ENCODE results near the gene RNF167. TPM values are rescaled to one million over a fixed set of nuclear protein-coding genes. Genes with fewer than 3 reads are reported as not detected.

The RNF167 gene
- total and polyA plus RNA-seq, 2 of the 8 experiments (the other 6 are each of a cell fraction or from before 2014, with no cell fraction given), result 140 to 281 TPM

- no peak overlapping the region for H3K23ac ChIP-seq (ENCODE audit: insufficient read length)
- no peak overlapping the region for H4K8ac ChIP-seq (ENCODE audit: extremely low read depth, insufficient read depth, low read length)
- TF ChIP-seq POLR2A (IDR thresholded peaks at IDR 0.05; ENCODE audit: control extremely low read depth in 1 of 2, low read depth in 2 of 2, low read length in 2 of 2) (0 out of 3 replicates have a peak, but pooled peaks of 1 of the 2 experiments have one; percentile 13), CBX8 (IDR thresholded peaks at IDR 0.05; ENCODE audit: borderline replicate concordance, low read depth, low read length) (no peak)
- no peak overlapping the region for H3K4ac ChIP-seq (replicated peaks; ENCODE audit: insufficient read length, low read depth, low read length)
- H3K56ac ChIP-seq (replicated peaks; ENCODE audit: insufficient read length, low read depth, low read length), result no peak overlapping the region
- no peak overlapping the region for H2BK5ac ChIP-seq (ENCODE audit: low read depth, low read length)
- H3K36me3 ChIP-seq (ENCODE audit: control insufficient read depth in 2 of 4, insufficient read depth in 4 of 4, low read length in 3 of 4), result peaks cover 9 to 16% (median 13%) of the 10 kb centered on the region in 4 experiments
- no peaks in the 10 kb centered on the region for H3K9me3 ChIP-seq (ENCODE audit: insufficient read depth in 2 of 2, low read depth in 1 of 2, low read length in 1 of 2)
- no peak overlapping the region for H3K14ac ChIP-seq (ENCODE audit: insufficient read length)
- H4K91ac ChIP-seq (replicated peaks; ENCODE audit: insufficient read length, low read length), result no peak overlapping the region
- no peaks in the 10 kb centered on the region for H3K27me3 ChIP-seq (replicated peaks in 1 of 4; ENCODE audit: control insufficient read depth in 3 of 4, extremely low read depth in 1 of 4, insufficient read depth in 3 of 4, low read length in 3 of 4)
- no peak overlapping the region for H3K4me2 ChIP-seq (ENCODE audit: insufficient read depth in 1 of 2, low read depth in 2 of 2, low read length in 2 of 2)
- H3K79me2 ChIP-seq (ENCODE audit: control insufficient read depth in 1 of 2, insufficient read depth in 2 of 2, low read length in 2 of 2), result peaks cover 0 to 12% of the 10 kb centered on the region in 2 experiments; a peak in 3 of 4 replicates
- peaks cover 9% of the 10 kb centered on the region for H3K79me1 ChIP-seq (ENCODE audit: low read depth, low read length)
- peaks cover 8% of the 10 kb centered on the region; the same call in 1 of the 2 replicates for H3K23me2 ChIP-seq (ENCODE audit: low read depth, low read length)
- H3K4me3 ChIP-seq (ENCODE audit: extremely low read depth in 1 of 4, insufficient read depth in 2 of 4, low read depth in 3 of 4, low read length in 4 of 4), result no peak overlapping the region
- ChIA-PET POLR2A (ENCODE audit: partially characterized antibody) (interaction anchor here (1.4 to 27.4 kb wide), 8 partner anchors 7 to 84 kb away, joined by 3 to 987 read pairs (median 26); partner anchors contain the start of genes C17orf107, CHRNE, ENO3 and GP1BA), CTCF (ENCODE audit: partially characterized antibody) (interaction anchor here (1.4 to 2.2 kb wide), 2 partner anchors 11 to 32 kb away, joined by 3 to 8 read pairs; partner anchors contain the start of gene CHRNE)
- no peak overlapping the region for H2BK12ac ChIP-seq (ENCODE audit: low read depth, low read length)
- no peak overlapping the region for H2BK15ac ChIP-seq (ENCODE audit: low read length)
- DNase-seq (ENCODE audit: low read depth in 1 of 2, low spot score in 2 of 2) (no peak), FAIRE-seq (no peak)
- no peak overlapping the region for H4K5ac ChIP-seq (ENCODE audit: insufficient read length, low read depth, low read length)
- H2BK20ac ChIP-seq (ENCODE audit: low read length), result no peak overlapping the region
- no peak overlapping the region for H3K9ac ChIP-seq (replicated peaks in 1 of 4; ENCODE audit: extremely low read depth in 1 of 4, low read depth in 3 of 4, low read length in 3 of 4)
- H2BK120ac ChIP-seq (replicated peaks; ENCODE audit: low read depth, low read length), result no peak overlapping the region
- H4K20me1 ChIP-seq (replicated peaks in 1 of 2; ENCODE audit: control insufficient read depth in 1 of 2, insufficient read depth in 2 of 2, low read length in 2 of 2), result peaks cover 0 to 1% of the 10 kb centered on the region in 2 experiments
- H2AFZ ChIP-seq (ENCODE audit: low read length), result no peak overlapping the region
- no peak overlapping the region for H3K18ac ChIP-seq (ENCODE audit: extremely low read depth, low read length)
- no peak overlapping the region for H3K27ac ChIP-seq (ENCODE audit: low read depth, low read length)
- no peak overlapping the region for H2AK5ac ChIP-seq (ENCODE audit: low read depth, low read length)
- H3K4me1 ChIP-seq (replicated peaks in 1 of 4; ENCODE audit: control insufficient read depth in 3 of 4, insufficient read depth in 4 of 4, low read length in 3 of 4), result peaks cover 0 to 8% (median 6%) of the 10 kb centered on the region in 4 experiments; a peak in 6 of 7 replicates
These were observed 4.4 kb upstream of the RNF167 start for GRCh38 chr17:4935650-4936049.
